DLD1 (cell line): ENCODE measurements around the gene SPI1.

Experiments used
- in situ Hi-C: cut with HindIII; loops from 2 replicates; pipeline ENCODE4 v1.10.0; 2017; ENCODE audit warnings: low sequenced_read_pairs

The SPI1 gene

DNA sequence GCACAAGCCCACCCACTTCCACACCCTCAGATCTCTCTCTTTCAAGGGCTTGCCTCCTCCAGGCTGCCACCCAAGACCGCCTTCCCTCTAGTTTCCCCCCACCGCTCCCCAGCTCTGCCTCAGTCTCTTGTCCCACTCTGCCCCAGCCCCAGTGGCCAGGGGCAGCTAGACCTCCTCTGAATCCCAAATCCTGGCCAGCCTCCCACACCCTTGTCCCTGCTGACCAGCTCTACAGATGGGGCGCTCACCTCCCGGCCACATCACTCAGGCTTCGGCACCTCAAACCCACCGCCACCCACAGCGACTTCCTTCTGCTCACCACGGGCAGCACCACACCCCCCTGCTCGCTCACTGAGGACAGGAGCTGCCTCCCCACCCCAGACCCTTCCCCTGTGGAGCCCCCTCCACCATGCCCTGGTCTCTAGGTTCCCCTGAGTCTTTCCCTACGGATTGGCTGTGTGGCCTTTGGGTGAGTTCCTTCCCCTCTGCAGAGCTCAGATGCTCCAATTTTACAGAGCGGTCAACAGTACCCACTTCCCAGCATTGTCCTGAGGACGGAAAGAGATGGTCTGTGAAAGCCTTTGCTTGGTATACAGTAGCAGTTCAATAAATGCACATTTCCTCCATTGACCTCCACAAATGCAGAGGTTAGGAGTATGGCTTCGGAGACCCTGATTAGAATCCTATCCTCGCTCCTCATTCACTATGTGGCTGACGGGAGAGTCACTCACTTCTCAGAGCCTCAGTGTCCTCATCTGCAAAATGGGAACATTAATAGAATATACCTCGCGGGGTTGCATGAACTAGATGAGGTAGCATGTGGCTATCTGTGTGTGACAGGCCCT lies 11.5 kb upstream of the SPI1 start:
- in situ Hi-C loops: no loop called here

DNA sequence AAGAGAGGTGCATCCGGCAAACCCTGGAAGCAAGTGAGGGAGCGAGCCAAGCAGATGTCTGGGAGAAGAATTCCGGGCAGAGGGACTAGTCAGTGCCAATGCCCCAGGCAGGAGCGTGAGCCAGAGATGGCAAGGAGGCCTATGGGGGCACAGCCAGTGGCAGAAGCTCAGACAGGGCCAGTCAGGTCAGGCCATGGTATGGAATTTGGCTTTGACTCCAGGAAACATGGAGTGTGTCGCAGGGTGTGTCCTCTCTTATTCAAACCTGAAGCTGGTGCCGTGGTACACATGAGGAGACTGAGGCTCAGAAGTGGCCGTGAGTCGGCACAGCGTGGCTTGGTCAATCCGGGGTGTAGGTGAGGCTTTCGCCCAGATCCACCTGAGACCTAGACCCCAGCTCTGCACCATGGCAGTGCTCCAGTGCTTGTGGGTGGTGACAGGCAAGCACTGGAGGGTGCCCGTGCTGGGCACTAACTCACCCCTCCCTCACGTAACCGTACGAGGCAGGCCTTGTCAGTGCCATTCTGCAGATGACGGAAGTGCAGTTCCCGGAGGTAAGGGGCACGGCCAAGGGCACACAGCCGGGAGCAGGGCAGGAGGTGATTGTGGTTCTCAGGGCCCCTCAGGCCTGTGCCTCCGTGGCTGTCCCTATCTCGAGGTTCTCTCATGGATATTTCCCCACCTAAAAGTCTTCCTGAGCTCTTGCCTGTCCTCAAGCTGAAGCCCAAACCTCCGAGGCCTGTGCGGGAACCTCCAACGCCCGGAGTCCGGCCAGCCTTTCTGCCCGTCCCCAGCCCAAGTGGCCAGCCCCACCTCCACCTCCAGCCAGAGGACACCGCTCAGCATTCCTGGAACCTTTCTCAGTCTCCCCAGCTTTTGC lies 10.6 kb upstream of the SPI1 start:
- in situ Hi-C loops: no loop called here

DNA sequence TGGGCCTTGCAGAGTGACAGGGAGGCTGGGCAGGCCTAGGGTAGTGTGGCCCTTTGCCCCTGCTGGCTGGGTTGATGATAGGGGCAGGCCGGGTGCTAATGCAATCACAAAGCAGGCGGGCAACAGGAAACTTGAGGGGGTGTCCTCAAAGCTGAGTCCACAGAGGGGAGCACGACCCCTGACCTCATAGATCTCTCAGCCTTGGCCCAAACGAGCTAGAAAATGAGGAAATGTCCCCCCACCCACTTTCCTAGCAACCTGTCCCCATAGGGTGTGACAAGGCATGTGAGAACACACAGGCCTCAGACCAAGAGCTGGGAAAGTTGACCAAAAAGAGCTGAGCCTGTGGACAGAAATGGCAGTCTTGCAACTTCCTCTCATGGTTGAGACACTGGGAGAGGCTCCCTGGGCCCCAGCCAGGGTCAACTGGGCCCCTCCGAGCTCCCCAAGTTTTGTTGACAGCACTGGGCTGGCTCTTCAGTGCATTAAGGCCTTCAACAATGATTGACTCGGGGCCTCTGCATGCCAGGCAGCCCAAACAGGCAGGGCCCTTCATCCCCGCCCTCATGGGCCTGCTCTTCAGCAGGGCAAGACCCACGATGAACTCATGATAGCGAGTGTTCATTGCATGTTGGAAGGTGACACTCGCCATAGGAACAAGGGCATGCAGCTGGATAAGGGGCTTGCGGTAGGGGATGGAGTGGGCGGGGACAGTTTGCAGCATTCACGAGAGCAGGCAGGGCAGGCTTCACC lies 9.8 kb upstream of the SPI1 start:
- in situ Hi-C loops: no loop called here

DNA sequence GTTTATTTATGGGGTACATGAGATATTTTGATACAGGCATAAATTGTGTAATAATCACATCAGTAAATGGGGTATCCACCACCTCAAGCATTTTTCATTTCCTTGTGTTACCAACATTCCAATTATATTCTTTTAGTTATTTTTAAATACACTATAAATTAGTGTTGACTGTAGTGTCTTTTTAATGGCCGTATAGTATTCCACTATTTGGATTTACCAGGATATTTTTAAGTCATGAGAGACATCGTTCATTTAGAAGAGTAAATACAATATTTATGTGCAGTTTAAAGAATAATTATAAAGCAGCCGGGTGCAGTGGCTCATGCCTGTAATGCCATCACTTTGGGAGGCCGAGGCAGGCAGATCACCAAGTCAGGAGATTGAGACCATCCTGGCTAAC lies 6.2 kb upstream of the SPI1 start:
- in situ Hi-C loops: no loop called here

DNA sequence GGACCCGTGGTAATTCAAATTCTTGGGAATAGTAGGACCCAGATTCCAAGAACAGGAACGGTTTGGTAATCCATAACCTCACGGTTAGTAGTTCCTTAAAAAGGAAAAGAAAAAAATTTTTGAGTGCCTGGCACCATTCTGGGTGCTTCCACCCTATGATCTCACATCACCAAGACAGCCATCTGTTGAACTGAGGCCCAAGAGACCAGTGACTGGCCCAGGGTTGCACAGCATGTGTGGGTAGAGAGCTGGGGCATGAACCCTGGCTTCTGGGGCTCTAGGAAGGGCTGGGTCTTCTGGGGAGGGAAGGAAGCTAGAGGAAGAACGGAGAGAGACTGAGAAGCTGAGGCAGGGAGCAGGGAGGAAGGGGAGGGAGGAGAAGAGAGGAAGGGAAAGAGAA lies 4.7 kb upstream of the SPI1 start:
- in situ Hi-C loops: no loop called here

DNA sequence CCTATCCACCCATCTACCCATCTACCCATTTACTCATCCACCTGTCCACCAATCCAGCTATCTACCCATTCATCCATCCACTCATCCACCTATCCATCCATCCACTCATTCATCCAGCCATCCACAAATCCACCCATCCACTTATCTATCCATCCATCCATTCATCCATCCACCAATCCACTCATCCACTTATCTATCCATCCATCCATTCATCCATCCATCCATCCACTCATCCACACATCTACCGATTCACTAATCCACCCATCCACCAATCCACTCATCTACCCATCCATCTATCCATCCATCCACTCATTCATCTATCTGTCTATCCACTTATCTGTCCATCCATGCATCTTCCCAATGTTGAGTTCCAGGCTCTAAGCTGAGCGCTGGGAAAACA lies 1.7 kb upstream of the SPI1 start:
- in situ Hi-C loops: no loop called here

DNA sequence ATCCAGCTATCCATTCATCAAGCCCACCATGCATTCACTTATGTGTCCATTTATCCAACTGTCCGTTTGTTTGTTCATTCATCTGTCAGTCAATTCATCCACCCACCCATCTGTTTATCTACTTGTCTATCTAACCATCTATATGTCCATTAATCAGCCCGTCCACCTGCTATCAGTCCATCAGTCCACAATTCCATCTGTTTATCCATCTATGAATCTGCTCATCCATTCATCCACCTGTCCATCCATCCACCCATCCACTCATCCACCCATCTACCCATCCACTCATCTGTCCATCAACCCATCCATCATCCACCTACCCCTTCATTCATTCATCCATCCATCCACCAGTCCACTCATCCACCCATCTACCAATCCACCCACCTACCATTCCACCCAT lies 970 bp upstream of the SPI1 start:
- in situ Hi-C loops: no loop called here

DNA sequence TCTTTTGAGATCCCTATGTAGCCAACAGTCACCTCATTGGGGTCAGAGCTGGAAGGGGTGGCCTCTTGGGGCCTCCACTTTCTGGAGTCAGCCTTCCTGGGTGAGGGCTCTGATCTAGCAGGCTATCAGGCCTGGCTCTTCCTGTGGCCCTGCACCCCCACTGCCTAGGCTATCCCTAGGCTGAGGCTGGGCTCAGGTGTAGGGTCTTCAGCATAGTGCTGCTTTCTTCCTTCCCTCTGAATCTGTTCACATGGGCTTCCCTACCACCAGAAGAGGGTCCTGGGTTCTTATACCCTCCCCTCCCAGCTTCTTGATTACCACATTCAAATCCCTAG lies 456 bp upstream of the SPI1 start:
- in situ Hi-C loops: no loop called here

DNA sequence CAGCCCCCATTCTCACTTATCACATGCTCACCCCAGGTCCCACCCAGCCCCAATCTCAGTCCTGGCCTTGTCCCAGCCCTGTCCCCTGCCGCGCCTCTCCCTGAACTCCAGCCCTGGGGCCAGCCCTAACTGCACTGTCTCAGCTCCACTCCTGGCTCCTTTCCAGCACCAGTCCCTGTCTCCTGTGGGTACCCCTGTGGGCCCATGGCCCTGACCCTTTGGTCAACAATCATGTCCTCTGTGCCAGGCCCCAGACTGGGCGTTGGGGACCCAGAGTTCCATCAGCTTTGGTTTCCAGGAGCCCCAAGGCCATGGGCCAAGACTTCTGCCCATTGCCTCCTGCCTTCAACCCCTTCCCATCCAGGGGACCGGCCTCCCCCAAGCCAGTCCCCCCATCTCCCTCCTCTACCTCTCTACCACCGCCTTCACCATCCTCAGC lies 757 bp downstream of the SPI1 start:
- in situ Hi-C loops: no loop called here

DNA sequence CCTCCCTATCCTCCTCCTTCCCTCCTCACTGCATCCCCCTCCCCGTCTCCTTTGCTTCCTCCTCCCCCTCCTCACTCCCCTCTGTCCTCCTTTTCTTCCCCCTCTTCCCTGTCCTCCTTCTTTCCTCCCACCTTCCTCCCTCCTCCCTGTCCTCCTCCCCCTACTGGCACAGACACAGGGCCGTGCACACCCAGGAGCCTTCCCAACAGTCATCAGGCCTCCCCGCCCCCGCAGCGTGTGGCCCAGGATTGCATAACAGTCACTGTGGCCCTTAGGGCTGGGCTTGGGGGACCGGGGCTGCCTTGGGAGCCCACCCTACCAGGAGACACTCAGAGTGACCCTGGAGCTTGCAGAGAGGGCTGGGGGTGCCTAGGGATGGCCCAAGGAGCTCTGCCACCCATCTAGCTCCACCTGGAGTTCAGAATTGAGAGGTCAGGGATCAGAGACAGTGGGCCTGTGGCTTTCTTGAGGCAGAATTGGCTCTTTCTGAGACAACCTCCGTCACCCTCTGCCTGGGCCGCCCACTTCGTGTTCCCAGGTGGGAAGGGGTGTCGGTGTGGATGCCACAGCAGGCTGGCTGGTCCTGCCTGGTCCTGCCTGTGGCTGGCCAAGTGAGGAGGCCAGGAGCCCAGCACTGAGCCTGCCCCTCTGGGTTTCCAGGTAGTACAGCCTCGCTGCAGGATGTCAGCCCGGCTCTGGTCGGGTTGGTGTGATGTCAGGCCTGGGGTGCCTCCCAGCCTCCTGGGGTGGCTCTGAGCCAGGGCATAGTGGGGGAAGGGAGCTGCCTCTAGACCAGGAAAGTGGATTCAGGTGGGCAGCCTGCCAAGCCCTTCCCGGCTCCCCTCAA lies 1.6 kb downstream of the SPI1 start:
- in situ Hi-C loops: no loop called here

DNA sequence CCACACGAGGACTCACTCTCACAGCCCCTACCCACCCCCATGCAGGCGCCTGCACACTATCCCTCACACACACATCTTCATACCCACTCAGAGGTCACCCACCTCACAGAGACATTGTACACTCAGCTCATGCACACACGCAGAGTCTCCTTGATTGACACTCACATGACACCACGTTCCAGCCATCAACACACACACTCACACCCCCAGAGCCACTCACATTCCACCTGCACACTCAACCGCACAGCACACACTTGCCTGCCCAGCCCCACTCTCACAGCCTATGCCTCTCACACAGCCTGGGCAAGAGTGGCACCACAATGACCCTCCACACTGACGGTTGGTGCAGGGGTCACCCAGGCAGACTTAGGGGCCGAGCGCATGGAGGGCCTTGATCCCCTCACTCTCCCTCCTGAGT lies 2.2 kb downstream of the SPI1 start:
- in situ Hi-C loops: no loop called here

DNA sequence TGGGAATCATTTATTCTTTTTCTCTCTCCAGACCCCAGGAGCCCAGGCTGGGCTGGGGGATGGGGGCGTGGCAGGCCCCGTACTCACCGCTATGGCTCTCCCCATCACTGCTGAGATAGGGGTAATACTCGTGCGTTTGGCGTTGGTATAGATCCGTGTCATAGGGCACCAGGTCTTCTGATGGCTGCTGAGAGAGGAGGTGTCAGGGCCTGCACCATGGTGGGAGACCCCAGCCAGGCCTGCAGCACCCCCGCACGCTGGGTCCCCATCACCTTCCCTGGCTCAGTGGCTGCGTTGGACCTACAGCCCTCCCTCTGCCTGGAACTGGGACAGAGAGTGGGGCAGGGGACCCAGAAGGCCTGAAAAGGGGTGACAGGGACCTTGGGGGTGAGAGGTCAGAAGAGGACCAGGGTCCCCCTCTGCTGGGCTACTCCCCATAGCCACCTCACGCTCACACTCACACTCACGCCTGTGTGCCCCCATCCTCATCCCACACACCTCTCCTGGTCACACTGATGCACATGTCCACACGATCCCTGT lies 2.7 kb downstream of the SPI1 start:
- in situ Hi-C loops: no loop called here

DNA sequence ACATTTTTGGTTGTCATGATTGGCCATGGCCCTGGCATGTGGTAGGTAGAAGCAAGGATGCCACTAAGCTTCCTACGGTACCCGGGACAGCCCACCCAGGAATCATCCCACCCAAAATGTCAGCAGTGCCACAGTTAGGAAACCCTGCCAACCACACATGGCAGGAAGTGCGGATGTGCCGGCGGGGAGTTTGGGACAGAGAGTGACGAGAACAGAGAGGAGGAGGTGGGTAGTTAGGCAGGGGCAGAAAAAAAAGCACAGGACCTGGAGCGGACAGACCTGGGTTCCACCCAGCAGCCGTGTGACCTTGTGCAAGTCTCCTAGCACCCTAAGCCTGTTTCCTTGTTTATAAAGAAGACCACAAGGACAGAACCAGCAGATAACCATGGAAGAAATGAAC lies 3.3 kb downstream of the SPI1 start:
- in situ Hi-C loops: no loop called here

DNA sequence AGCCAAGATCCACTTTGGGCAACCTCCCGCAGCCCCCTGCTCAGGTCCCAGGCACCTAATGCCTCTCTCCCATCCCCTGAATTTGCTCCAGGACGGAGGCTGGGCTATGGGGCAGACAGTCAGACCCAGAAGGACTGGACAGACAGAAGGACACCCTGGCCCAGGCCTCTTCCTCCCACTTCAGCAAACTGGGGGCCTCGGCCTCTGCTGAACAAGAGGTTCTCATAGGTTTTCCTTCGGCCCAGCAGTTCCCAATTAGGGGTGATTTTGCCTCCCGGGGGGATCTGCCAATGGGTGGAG lies 3.7 kb downstream of the SPI1 start:
- in situ Hi-C loops: no loop called here

DNA sequence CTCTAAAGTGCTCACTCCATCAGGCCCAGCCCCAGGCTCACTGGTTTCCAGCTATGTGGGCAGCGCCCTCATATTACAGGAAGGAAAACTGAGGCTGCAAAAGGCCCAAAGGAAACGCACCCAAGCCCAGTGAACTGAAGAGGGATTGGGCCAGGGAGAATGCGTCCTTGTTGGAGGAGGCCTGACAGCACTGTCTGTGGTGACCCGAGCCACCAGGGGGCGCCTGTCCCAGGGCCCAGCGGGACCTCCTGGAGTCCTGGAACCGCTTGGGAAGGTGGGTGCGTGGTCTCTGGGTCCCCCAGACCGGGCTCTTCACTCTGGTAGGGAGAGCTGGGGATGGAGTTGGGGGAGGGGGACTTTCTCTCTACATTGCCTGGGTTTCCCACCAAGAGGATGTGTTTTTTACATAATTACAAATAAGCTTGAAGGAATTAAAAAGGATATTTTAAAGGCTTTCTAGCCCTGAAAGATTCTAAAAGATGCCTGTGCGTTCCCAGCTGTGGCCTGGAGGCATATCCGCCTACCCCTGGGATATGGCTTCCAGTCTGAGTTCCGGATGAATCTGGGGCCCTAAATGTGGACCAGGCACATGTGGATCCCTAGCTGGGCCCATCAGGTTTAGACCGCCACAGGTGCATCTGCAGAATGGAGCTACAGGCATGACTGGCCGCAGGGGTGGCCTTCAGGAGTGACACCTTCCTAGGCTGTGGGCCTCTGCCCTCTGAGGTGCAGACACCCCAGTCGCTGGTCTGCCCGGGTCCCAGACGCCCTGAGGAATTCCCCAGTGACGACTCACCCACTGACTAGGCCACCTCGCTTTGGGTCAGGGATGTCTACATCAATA lies 4.2 kb downstream of the SPI1 start:
- in situ Hi-C loops: no loop called here

DNA sequence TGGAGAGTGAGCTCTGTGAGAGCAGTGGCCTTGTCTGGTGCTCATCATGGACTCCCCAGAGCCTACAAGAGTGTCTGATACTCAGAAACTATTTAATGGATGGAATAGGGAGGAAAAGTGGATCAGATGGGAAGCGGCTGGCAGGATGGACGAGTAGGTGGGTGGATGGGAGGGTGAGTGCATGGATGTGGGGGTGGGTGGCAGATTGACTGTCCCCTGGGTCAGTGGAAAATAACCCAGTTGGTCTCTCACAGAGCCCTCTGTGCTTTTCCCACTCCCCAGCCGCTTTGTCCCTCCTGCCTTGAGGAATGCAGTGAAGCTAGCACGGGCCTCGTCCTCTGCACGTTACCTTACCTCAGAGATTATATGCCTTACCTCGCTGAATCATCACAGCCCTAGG lies 5.9 kb downstream of the SPI1 start:
- in situ Hi-C loops: no loop called here

DNA sequence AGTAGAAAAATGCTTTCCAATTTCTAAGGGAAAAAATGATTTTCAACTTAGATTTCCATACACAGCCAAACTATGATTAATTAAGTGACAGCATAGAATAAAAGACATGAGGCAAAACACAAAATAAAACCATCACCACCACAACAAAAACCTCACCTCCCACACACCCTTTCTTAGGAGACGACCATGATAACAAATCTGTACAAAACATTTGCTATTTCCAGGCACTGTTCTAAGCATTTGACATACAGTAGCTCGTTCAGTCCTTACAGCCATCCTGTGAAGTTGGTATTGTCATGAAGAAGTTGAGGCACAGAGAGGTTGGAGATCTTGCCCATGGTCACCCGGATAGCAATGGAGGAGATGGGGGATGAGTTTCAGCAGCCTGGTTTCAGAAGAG lies 8.7 kb downstream of the SPI1 start:
- in situ Hi-C loops: no loop called here

DNA sequence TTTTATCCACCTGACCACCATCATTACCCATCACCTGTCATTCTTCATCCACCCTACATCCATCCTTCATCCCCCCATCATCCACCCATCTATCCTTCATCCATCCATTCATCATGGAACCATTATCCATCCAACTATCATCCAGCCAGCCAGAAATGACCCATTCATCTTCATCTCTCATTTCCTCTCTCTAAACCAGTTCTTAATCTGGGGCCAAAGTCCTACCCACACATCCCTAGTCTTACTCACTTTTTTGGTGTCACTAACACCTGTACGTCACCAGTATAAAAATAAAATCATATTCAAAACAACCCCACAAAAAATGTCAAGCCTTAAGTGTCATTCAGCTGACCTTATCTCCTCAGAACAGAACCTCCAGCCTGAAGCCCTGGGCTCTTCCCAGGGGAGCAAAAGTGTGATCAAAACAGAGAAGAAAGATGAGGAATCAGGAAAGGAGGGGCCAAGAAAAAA lies 12.3 kb downstream of the SPI1 start:
- in situ Hi-C loops: no loop called here

DNA sequence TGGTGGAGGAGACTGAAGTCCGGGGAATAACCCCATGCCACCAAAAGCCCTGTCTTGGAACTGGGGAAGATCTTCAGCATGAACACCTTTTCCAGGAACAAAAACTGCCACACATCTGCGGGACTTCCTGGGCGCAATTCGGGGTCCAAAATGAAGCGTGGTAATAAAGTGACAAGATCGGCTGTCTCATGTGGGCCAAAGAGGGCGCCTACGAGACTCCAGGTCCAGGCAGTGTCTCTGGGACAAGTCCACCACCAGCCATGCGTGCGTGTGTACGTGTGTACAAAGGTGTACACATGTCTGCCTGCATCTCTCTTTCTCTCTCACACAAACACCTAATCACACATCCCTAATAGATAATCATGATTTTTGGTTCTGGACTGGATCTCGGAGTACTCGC lies 16.9 kb downstream of the SPI1 start:
- in situ Hi-C loops: no loop called here

DNA sequence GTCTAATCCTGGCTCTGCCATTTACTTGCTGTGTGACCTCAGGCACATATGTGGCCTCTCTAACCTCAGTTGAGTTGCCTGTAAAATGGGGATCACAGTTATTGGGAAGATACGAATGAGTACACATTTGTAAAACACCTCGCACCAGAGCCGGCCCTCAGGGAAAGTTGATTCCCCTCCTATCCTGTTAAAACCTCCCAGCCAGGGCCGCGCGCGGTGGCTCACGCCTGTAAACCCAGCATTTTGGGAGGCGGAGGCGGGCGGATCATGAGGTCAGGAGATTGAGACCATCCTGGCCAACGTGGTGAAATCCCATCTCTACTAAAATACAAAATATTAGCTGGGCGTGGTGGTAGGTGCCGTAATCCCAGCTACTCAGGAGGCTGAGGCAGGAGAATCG lies 18.0 kb downstream of the SPI1 start:
- in situ Hi-C loops: no loop called here
